ENCODE results near the gene TRIP13.

TRIP13 gene

DNA sequence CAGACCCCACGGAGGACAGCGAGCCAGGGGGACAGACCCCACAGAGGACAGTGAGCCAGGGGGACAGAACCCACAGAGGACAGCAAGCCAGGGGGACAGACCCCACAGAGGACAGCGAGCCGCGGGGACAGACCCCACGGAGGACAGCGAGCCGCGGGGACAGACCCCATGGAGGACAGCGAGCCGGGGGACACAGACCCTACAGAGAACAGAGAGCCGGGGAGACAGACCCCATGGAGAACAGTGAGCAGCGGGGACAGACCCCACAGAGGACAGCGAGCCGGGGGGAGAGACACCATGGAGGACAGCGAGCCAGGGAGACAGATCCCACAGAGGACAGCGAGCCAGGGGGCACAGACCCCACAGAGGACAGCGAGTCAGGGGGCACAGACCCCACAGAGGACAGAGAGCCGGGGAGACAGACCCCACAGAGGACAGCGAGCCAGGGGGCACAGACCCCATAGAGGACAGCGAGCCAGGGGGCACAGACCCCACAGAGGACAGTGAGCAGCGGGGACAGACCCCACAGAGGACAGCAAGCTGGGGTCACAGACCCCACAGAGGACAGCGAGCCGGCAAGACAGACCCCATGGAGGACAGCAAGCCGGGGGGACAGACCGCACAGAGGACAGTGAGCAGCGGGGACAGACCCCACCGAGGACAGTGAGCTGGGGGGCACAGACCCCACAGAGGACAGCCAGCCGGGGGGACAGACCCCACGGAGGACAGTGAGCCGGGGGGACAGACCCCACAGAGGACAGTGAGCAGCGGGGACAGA lies 37.5 kb upstream of the TRIP13 start:
- no peak for DNase-seq

GRCh38 chr5:855771-856530 lies 36.7 kb upstream of the TRIP13 start:
- no peak for DNase-seq

GRCh38 chr5:856531-857425 lies 35.9 kb upstream of the TRIP13 start:
- no peak for DNase-seq

DNA sequence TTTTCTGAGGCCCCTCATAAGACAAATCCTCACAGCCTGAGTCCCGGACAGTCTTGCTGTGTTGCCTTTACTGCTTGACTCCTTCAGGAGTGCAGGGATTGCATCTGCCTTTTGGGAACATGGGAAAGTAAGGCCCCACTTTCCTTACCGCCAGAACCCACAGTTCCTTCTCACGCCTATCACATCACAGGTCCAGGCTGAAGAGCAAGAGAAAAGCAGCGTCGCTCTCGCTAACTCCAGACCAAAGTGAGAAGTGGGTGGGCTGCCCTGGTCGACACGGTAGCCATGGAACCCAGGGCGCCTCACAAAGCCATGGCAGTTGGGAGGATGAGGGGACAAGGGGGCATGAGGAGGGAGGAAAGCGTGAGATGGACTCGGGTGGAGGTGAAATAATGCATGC lies 34.0 kb upstream of the TRIP13 start:
- DNase-seq = no peak

- no peak for DNase-seq
Measured at GRCh38 chr5:859391-859790, 33.3 kb upstream of the TRIP13 start.

DNA sequence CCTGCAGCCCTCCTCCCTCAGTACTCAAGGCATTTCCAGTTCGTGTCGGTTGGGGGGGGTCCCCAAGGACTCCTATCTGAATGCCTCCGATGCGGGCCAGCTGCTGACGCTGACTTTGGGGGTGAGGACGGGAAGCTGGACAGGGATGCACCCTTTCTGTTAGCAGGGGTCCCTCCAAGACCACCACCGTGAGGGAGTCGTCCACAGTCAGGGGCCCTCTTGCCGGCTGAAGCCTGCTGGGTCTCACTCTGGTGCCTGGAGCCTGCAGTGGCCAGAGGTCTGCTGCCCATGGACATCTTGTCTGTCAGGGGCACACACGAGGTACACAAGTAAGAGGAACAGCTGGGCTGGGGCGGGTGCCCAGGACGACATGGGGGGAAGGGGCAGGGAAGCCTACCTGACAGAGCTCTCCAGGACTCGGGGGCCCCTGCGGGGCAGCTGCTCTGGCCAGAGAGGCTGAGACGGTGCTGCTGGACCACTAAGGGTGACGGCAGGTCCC lies 32.8 kb upstream of the TRIP13 start:
- DNase-seq = no peak

GRCh38 chr5:860506-861150 lies 32.1 kb upstream of the TRIP13 start:
- DNase-seq = no peak

GRCh38 chr5:861442-862366 lies 31.0 kb upstream of the TRIP13 start:
- peak; percentile 49 for DNase-seq

DNA sequence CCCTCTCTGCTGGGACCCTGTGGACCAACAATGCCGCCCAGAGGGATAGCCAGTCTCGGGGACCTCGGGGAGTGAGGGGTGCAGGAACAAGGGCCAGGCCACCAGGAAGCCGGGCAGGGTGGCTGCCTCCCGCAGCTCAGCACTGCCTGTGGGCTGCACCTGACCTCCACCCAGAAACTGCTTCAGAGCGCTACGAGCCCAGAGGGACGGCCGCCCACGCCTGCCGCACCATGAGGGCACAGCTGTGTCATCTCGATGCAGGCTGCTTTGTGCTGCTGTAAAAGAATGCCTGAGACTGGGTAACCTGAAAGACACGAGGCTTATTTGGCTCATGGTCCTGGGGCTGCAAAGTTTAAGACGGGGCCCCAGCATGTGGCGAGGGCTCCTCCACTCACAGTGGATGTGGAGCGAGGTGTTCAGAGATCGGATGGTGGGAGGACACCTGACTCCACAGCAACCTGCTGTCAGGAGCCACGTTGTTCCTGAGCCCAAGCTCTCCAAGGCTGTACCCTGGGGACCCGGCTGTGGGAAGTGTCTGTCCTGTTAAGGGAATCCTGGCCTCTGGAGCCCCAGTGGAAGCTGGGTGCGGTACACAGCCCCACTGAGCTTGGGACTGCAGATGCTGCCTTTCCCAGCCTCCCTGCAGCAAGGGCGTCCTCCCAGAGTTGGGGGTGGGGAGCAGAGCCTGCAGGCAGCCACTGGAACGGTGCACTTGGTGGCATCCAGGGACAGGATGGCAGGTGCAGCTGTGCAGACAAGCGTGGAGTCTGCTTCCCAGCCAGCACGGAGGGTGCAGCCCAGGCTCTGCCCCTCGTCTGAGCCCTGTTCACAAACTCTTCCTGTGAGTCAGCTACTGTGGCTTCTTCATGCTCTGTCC lies 30.1 kb upstream of the TRIP13 start:
- no peak for DNase-seq

GRCh38 chr5:863244-863805 lies 29.4 kb upstream of the TRIP13 start:
- DNase-seq = no peak

DNA sequence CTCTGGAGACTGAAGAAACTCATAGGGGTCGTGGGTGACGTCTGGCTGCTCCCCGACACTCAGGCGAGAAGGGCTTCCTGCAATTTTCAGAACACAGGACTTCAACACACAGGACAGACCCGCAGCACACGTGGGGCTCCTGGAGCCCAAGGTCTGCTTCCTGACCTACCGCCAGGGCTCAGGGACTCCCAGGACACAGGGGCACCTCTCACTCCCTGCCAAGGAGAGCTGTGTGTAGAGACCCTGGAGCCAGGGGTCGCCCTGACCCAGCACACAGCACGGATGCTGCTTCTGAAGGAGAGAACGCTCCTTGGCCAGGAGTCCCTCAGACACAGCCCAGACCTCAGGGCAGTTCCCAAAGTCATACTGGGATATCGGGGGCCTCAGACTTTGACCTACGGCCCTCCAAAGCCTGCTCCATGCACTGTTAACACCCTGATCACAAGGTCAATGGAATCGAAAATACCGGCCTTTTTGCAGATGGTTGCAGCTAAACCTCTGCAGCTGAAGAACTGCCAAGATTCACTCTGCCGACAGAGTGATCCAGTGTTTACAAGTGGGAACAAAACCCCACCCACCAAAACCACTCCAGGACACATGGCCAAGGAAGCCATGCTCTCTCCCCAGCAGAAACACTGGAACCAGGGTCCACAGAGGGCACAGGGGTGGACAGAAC lies 28.1 kb upstream of the TRIP13 start:
- no peak for DNase-seq

GRCh38 chr5:865168-865521 lies 27.5 kb upstream of the TRIP13 start:
- no peak for DNase-seq

DNA sequence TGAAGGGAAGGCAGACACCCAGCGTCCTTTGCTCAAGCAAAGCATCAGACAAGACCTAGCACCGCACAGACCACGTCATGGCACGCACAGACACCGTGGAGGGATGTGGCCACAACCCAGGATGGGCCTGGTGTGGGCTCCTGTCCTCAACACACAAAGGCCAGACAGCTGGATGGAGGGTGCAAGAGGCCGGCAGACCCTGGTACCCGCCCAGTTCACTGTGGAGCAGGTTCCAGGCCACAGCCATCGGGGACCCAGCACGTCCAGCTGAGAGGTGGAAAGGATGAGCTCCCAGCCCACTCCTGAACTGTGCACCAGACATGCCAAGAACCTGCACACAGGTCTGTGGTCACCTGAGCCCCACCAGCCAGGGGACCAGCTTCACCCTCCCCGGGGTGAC lies 26.9 kb upstream of the TRIP13 start:
- no peak for DNase-seq

GRCh38 chr5:867300-867870 lies 25.3 kb upstream of the TRIP13 start:
- no peak for DNase-seq

DNA sequence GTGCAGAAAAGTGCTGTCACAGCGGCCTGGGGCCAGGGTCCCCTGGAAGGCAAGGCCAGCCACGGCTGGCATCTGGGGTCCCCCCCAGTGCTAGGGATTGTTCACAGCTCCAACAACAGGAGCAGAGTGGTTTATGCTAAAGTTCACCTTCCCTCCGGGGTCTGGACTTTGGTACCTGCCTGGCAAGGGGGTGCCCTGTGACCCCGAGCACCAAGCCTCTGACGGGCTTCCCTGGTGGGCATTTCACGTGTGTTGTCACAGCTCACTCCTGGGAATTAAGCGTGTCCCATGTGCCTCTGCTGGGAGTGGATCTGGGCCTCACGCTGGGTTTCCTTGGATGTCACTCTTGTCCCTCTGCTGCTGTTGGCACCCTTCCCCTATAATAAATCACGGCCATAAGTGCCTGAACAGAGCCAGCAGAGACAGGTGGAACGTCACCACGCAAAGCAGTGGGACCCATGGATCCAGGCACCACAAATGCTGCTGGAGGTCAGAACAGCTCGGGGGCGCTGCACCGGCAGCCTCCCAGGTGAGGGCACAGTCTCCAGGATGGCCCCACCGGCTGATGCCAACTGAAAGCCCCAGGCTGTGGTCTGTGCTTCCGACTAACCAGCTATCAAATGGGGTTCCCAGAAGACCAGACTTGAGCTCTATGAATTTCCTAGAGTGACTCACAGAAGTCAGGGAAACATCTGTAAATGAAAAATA lies 24.1 kb upstream of the TRIP13 start:
- no peak for DNase-seq

GRCh38 chr5:870956-871355 lies 21.7 kb upstream of the TRIP13 start:
- DNase-seq = no peak

GRCh38 chr5:871596-872298 lies 20.9 kb upstream of the TRIP13 start:
- DNase-seq = no peak

DNA sequence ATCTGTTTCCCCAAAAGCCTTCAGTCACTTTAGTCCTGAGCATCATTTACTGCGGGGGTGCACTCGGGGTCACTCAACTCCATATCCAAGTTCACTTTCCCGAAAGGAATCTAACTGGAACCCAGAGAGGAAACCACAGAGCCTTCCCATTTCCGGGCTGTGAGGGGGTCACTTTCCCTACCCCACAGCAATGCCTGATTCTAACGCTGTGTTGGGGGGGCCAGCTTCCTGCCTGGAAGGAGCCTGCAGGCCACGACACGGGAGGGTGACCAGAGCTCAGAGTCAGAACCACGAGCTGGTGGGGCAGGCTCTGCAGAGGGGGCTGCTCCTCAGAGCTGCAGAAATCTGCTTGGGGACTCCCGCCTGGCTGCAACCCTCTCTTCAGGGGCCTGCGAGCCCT lies 20.4 kb upstream of the TRIP13 start:
- no peak for DNase-seq

Measured in NCI-H69 (cell line).